SK-N-MC (cell line): ENCODE data around the gene BDKRB1.

Experiments used
- DNase-seq: peaks from one replicate; pipeline ENCODE4 v3.0.0-alpha.2; 2011; ENCODE audit warnings: low read depth, low spot score
- H3K27ac ChIP-seq: fragments of 200-600 bp; sonication (generic); 2 replicates; pipeline ENCODE4 v1.5.1; 2016; ENCODE audit warnings: mixed run types
- H3K36me3 ChIP-seq: fragments of 200-600 bp; sonication (generic); 2 replicates; pipeline ENCODE4 v1.6.1; 2017; ENCODE audit warnings: antibody characterized with exemption, low read length, mixed read lengths; ENCODE audit not compliant: insufficient read depth
- H3K4me3 ChIP-seq: fragments of 200-600 bp; sonication (generic); 2 replicates; pipeline ENCODE4 v1.5.1; 2016
- H3K9ac ChIP-seq: fragments of 200-600 bp; sonication (generic); 2 replicates; pipeline ENCODE4 v1.8.0; 2017; ENCODE audit warnings: mixed run types, mixed read lengths; ENCODE audit not compliant: insufficient read length
- H3K9me3 ChIP-seq: fragments of 200-600 bp; sonication (generic); 2 replicates; pipeline ENCODE4 v1.6.1; 2017; ENCODE audit warnings: low read depth, mild to moderate bottlenecking, antibody characterized with exemption, low read length, moderate library complexity, mixed read lengths
- EZH2 ChIP-seq: fragments of 200-600 bp; sonication (generic); IDR thresholded peaks from one replicate; pipeline ENCODE4 v1.6.1; 2017; ENCODE audit warnings: antibody characterized with exemption
- FOXP2 ChIP-seq: optimal IDR thresholded peaks from 2 replicates; pipeline ENCODE3; 2011; ENCODE audit warnings: mild to moderate bottlenecking, moderate library complexity; ENCODE audit not compliant: insufficient read depth; ENCODE audit errors: extremely low read length, control extremely low read depth
- POLR2AphosphoS5 ChIP-seq: IDR thresholded peaks from 2 replicates; pipeline ENCODE4 v1.6.1; 2012; ENCODE audit warnings: mild to moderate bottlenecking, low read depth, low read length, borderline replicate concordance

Gene BDKRB1

GRCh38 chr14:96267916-96268315, 11.9 kb downstream of the BDKRB1 start:
- H3K27ac ChIP-seq = no peak overlapping the region
- DNase-seq = no peak
- H3K4me3 ChIP-seq = no peak overlapping the region
- H3K36me3 ChIP-seq = no peaks in the 10 kb centered on the region
- TF ChIP-seq POLR2AphosphoS5 (no peak), FOXP2 (no peak), EZH2 (no peak)
- H3K9me3 ChIP-seq = no peaks in the 10 kb centered on the region
- no peak overlapping the region for H3K9ac ChIP-seq

- no peak overlapping the region for H3K27ac ChIP-seq
These were observed 12.7 kb downstream of the BDKRB1 start for GRCh38 chr14:96268431-96269358.

GRCh38 chr14:96269359-96269710, 13.3 kb downstream of the BDKRB1 start:
- no peak for TF ChIP-seq FOXP2
- no peak for TF ChIP-seq EZH2
- no peak for TF ChIP-seq POLR2AphosphoS5
- Histone ChIP-seq H3K36me3 (no peaks in the 10 kb centered on the region), H3K9ac (no peak overlapping the region), H3K9me3 (no peaks in the 10 kb centered on the region), H3K4me3 (no peak overlapping the region), H3K27ac (no peak overlapping the region)
- DNase-seq = no peak

More at GRCh38 chr14:96268431-96269358, 12.7 kb downstream of the BDKRB1 start:
- H3K9ac ChIP-seq = no peak overlapping the region
- DNase-seq = no peak
- TF ChIP-seq EZH2 (no peak), POLR2AphosphoS5 (no peak), FOXP2 (no peak)
- no peaks in the 10 kb centered on the region for H3K36me3 ChIP-seq
- H3K4me3 ChIP-seq = no peak overlapping the region
- H3K9me3 ChIP-seq = no peaks in the 10 kb centered on the region

- H3K27ac ChIP-seq = no peak overlapping the region
These were observed 14.8 kb downstream of the BDKRB1 start for GRCh38 chr14:96270565-96271420.

GRCh38 chr14:96271421-96271762, 15.4 kb downstream of the BDKRB1 start:
- H3K9ac ChIP-seq = no peak overlapping the region
- no peak for DNase-seq
- H3K36me3 ChIP-seq = no peaks in the 10 kb centered on the region
- H3K27ac ChIP-seq = no peak overlapping the region
- H3K9me3 ChIP-seq = no peaks in the 10 kb centered on the region
- TF ChIP-seq FOXP2 = no peak
- TF ChIP-seq EZH2 = no peak
- no peak for TF ChIP-seq POLR2AphosphoS5
- no peak overlapping the region for H3K4me3 ChIP-seq

More at GRCh38 chr14:96270565-96271420, 14.8 kb downstream of the BDKRB1 start:
- TF ChIP-seq FOXP2 (no peak), EZH2 (no peak), POLR2AphosphoS5 (no peak)
- no peaks in the 10 kb centered on the region for H3K9me3 ChIP-seq
- no peak overlapping the region for H3K4me3 ChIP-seq
- H3K9ac ChIP-seq = no peak overlapping the region
- no peak for DNase-seq
- H3K36me3 ChIP-seq = no peaks in the 10 kb centered on the region

GRCh38 chr14:96272777-96273473, 16.9 kb downstream of the BDKRB1 start:
- H3K4me3 ChIP-seq = no peak overlapping the region
- H3K27ac ChIP-seq = no peak overlapping the region
- H3K36me3 ChIP-seq = no peaks in the 10 kb centered on the region
- no peak for DNase-seq
- no peak overlapping the region for H3K9ac ChIP-seq
- H3K9me3 ChIP-seq = no peaks in the 10 kb centered on the region; the same call in 1 of the 2 replicates
- TF ChIP-seq EZH2 (no peak), POLR2AphosphoS5 (no peak), FOXP2 (no peak)

- Histone ChIP-seq H3K36me3 (no peaks in the 10 kb centered on the region), H3K4me3 (no peak overlapping the region), H3K9ac (no peak overlapping the region), H3K27ac (no peak overlapping the region), H3K9me3 (no peaks in the 10 kb centered on the region; the same call in 1 of the 2 replicates)
- TF ChIP-seq POLR2AphosphoS5 (no peak), EZH2 (no peak), FOXP2 (no peak)
- no peak for DNase-seq
These were observed 17.6 kb downstream of the BDKRB1 start for GRCh38 chr14:96273629-96274028.
